GM19468 (cell line): ENCODE measurements around the gene RPS6KC1.
"Not testable (repeated sequence)": the region's sequence is repeated elsewhere in the genome, so short reads cannot be mapped to it uniquely, and the experiment has no call there.

ENCODE experiments used
- ATAC-seq: cut with Tn5 transposase; IDR thresholded peaks from one replicate; pipeline ENCODE4 v1.9.1; 2021; ENCODE audit warnings: mild to moderate bottlenecking, moderate library complexity, moderate number of reproducible peaks; ENCODE audit not compliant: unreplicated experiment; ENCODE audit errors: extremely low read depth

Gene RPS6KC1

DNA sequence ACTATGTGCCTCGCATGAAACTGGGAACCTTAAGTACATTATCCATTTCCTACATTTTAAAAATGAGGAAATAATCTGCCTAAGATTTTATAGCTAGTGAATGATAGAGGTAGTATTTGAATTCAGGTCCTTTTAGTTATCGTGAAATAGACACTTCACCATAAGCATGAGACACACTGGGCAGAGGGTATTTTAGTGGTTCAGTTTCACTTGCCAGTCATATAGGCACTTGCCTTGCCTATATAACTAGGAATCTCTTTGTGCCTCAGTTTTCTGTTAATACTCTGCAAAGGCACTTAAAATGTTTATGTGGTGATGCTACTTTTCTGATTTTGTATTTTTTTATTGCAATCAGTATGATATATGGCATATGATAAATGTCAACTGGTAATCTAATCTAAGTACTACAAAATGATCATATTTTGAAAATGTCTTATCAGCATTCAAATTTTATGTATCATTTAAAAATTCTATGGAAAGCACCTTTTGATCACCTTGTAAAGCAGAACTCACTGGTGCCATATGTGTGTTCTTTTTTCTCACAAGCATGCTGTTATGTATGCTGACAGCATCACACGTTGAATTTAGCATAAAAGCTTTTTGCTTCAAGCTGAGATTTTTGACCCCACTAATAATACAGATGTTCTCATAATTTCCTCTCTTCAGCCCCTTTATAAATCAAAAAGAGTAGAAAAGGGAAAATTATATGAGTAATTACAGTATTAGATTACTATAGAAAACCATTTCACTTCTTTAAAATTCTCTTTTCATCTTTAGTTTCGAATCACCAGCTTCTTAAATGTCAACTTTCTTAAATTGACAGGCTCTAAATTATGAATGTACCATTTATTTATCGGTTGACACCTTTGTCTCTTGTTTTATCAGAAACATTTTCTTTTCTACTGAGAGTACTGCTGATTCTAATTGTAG is 52.6 kb downstream of the RPS6KC1 start:
- ATAC-seq = no peak

DNA sequence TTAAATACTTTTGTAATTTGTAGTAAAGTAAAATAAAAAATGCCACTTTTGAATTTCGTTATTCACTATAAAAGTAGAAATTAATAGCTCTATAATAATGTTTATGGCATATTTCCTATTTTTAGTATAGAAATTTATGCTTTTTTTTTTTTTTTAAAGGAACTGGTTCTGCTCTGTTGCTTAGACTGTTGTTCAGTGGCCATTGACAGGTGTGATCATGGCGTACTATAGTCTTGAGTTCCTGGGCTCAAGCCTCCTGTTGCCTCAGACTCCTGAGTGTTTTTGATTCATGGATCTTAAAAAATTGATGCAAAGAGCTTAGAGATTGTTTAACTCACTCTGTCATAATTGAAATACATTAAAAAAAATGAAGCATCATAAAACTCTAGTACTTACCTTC is 53.6 kb downstream of the RPS6KC1 start:
- no peak for ATAC-seq

DNA sequence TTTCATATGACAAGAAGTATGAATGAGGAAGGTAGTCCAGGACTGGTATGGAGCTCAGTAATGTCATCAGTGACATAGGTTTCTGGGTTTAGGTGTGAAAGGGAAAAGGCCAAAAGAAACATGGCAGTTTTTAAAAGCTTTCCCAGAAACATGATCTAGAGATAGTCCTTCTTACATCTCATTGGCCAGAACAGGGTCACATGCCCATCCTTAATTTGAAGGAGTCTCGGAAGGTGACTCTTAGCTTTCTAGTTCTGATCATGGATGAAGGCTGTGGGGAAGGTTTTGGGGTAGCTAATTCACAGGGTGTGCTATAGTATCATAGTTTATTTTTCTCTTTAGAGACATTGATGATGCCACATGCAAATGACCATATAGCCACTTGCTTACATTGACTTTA is 55.3 kb downstream of the RPS6KC1 start:
- no peak for ATAC-seq

DNA sequence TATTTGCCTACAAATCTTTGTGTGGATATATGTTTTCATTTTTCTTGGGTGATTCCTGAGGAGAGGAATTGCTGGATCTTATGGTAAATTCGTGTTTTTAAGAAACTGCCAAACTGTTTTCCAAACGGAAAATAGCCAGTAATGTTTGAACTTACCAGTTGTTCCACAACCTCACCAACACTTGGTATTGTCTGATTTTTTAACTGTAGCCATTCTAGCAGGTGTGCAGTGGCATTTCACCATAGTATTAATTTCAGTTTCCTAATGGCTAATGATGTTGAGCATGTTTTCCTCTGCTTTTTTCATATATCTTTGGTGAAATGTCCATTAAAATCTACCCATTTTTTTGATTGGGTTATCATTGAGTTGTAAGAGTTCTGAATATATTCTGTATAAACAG is 56.6 kb downstream of the RPS6KC1 start:
- no peak for ATAC-seq

DNA sequence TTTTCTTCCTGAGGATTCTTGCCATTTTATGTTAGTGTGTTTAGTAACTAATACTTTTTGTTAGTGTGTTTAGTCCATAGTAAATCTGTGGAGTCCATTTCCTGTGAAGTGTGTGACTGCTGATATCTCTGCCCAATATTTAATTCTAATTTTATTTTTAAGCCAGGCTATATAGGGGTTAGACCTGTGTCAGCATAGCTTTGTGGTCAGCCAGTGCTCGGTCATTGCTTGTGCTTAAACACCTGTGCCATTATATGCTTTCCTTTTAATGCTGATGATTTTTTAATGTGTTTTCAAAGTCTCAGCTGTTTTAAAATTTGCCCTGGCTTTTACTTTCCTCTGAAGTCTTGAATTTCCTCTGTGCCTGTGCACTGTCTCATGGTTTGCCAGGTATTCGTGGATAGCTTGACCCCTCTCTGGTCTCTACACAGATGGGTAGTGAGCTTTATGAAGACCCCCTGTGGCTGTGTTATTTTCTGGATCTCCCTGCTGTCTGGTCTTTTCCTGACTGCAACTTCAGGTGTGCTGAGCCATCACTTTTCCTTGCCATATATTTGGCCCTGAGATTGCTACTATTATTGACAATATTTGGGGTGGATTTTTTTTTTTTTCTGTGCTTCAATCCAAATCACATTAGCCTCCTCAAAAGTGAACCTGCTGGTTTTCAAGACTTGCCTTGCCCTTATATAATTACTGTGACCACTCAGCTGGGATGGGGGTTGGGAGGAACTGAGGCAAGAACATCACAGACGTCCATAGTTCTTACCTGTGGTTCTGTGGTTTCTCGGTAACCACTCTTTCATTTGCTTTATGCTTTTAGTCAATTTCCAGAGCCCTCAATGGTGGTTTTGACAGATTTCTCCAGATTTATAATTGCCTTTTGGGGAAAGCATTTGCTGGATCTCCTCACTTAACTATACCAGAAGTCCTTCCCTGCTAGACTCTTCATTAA is 59.6 kb downstream of the RPS6KC1 start:
- peak; percentile 39 for ATAC-seq

DNA sequence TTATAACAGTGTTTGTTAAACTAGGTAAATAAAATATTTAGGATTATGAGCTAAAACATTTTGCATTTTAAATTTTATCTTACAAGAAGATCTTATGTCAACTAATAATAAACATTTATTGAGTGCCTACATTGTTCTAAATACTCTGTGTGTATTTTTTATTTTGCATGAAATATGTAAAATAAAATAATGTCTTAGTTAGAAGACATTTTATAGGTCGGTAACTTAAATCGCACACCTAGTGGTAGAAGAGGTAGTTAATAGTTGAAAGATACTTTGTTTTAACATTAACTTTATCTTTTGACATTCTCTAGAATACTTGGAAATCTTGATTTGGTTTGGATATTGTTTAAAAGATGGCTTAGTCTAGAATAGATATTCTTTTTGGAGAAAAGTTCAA is 60.5 kb downstream of the RPS6KC1 start:
- no peak for ATAC-seq

DNA sequence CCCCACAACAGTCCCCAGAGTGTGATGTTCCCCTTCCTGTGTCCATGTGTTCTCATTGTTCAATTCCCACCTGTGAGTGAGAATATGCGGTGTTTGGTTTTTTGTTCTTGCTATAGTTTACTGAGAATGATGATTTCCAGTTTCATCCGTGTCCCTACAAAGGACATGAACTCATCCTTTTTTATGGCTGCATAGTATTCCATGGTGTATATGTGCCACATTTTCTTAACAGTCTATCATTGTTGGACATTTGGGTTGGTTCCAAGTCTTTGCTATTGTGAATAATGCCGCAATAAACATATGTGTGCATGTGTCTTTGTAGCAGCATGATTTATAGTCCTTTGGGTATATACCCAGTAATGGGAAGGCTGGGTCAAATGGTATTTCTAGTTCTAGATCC is 61.7 kb downstream of the RPS6KC1 start:
- ATAC-seq = not testable (repeated sequence)

DNA sequence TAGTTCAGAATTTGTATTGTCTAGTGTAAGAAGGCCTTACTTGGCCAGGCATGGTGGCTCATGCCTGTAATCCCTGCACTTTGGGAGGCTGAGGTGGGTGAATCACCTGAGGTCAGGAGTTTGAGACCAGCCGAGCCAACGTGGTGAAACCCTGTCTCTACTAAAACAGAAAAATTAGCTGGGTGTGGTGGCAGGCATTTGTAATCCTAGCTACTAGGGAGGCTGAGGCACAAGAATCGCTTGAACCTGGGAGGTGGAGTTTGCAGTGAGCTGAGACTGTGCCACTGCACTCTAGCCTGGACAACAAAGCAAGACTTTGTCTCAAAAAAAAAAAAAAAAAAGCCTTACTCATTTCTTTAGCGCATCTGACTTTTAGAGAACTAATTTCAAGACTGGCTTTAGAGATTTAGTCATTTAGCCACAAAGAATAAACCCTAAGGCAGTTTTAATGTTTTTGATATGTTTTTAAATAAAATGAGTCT is 66.7 kb downstream of the RPS6KC1 start:
- not testable (repeated sequence) for ATAC-seq

DNA sequence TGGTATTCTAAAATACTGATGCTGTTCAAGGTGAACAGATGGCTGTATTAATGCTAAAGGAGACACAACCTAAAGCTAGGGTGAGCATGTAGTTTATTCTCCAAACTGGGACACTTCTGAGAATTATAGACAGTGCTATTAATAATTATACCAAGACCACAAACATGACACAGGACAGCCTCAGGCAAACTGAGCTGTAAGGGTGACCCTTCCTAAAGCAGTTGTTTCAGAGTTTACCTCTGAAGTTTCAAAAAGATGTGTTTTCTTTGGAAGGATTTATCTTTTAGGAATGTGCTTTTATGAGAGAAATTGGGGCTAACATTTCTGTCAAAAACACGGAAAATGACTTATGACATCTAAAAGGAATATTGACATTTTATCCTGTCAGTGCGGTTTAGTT is 68.8 kb downstream of the RPS6KC1 start:
- no peak for ATAC-seq

DNA sequence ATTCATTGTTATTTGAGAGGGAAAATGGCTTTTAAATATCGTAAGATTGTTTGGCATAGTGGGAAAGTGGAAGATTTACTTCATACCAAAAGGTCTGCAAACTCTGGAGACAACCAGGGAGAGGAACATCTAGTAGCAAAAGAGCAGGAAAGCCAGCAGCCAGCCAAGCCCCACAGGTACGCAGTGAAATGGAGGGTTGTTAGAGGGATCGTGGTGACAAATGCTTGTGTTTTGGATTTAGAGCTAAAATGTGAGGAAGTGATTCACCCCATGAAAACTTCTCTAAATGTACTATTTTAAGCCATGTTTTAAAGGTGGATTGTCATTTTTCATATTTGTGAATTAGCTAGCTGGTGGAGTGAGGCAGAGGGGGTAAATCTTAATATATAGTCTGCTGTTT is 69.3 kb downstream of the RPS6KC1 start:
- ATAC-seq = no peak

DNA sequence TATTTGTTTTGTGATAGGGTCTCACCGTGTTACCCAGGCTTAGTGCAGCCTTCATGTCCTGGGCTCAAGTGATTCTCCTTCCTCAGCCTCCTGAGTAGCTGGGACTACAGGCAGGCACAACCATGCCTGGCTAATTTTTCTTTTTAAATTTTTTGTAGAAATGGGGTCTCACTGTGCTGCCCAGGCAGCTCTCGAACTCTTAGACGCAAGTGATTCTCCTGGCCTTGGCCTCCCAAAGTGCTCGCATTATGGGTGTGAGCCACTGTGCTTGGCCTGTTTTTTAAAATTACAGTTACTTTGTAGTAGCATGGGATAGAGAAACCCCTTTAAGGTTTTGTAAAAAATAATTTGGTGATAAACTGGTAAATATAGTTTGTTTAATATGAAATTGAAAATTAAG is 69.9 kb downstream of the RPS6KC1 start:
- ATAC-seq = no peak

DNA sequence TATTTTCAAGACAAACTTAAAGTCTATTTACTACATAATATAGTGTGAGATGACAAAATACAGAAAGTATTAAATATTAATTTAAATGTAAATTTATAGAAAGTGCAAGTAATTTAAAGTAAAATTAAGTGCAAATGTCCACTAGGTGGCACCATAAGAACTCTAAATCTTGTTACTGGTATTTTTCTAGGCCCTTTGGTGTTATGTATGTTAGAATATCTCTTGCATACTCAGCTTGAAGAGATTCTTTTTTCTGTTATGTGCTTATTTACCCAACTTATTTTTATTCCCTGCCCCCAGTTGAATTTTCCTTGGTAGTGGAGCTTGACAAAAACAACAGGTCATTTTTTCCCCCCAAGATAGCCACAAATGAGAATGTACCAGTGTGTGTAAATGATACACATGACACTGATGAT is 71.5 kb downstream of the RPS6KC1 start:
- no peak for ATAC-seq

DNA sequence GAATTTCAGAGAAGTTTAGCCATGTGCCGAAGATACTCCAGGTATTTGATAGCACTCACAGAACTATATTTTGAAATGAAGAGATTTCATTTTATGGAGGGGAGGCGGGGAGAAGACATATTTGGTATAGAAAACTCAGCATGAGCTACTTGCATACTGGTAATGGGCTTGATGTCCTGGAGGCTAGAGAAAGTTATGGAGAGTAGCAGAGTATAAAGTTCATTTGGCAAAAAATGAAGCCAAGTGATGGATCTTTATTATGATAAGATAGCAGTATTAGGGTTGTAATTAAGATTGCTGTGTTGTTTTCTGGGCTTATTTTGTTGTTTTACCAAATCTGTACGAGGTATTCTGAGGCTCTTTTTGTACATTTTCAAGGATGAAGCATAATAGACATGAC is 72.0 kb downstream of the RPS6KC1 start:
- ATAC-seq = no peak

DNA sequence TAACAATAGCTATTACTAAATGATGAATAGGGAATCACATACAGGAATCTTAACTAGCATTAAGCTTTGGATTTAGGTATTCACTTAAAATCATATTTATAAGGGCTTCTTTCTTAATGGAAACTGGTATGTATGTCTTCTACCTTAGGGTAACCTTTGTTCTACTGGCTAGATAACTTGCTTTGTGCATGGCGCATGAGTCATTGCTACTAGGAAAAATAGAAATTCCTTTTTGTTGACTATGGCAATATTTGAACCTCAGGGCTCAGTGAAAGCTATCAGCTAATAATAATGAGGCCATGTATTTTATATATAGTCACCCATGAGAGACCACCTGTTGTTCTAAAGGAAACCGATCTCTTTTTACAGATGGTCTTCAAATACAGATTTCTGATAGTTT is 72.5 kb downstream of the RPS6KC1 start:
- no peak for ATAC-seq

DNA sequence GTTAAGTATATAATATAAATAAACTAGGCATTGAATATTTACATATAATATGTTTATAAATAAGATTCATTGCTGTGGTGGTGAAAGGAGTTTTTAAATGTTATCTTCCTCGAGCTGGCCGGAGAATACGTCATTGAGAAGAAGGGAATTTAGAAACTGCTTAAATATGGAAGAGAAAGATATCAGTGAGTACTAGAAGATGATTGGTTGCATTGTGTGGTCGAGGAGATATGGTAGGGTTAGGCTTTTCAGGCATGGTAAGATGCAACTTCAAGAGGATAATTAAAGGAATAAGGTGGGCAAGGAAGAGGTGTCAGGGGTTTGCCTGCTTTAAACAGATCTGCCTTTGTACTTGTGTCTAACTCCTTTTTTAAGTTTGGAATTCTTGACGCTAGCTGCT is 73.5 kb downstream of the RPS6KC1 start:
- no peak for ATAC-seq

DNA sequence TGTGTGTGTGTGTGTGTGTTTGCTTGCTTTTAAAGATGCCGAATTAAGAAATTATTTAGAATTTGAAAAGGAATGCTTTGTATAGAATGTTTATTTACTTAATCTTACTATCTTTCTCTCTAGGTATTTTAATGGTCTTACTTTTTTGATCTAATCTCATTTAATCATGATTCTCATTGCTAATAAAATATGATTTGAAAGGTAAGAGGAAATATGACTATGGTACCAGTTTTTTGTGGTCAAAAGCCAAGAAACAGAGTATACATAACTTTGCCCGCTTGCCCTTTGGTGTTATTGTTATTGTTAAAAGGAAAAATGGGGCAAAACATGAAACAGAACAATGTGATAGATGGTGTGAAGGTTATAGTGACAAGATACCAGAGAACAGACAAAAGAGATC is 74.6 kb downstream of the RPS6KC1 start:
- ATAC-seq = no peak

DNA sequence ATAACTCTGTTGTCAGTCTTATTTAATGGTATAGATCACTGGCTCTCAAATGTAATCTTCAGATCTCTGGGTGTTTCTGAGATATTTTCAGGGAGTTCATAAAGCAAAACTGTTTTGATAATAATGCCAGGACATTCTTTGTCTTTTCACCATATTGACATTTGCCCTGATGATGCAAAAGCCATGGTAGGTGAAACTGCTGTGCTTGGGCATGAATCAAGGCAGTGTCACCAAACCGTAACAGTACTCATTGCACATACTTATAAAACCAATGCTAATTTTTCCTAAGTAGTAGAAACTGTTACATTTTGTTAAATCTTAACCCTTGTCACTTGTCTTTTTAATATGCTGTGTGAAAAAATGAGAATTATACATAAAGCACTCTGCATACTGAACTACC is 76.0 kb downstream of the RPS6KC1 start:
- ATAC-seq = no peak

DNA sequence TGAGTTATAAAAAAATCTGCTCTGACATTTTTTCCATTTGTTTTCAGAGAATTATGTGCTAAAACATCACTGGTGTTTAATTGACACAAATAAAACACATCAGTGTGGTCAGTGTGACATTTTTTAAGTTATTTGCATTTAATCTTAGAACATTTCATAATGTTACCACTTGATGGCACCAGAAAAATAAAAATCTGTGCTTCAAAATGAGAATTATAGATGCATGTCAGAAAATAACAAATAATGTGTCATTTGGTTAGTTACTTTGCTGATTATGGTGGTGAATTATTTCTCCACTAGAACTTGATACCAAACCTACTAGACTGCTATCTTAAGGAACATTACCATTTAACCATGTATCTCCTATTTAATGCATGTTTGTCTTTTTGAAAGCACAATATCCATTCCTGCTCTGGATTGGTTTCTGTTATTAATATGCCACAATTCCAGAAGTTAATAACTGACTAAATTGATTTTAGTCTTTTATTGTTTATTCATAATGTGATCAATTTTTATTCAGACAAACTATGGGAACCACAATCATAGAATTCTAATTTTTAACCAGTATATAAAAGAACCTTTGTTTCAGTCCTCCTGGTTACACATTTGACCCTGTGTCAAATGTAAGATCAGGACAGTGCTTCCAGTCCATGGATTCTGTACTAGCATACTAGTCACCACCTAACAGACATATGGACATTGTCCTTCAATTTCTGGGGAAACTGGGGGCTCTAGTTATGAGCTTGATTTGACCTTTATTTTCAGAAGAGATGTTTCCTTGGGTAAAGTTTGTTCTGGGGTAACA is 81.0 kb downstream of the RPS6KC1 start:
- ATAC-seq = no peak

DNA sequence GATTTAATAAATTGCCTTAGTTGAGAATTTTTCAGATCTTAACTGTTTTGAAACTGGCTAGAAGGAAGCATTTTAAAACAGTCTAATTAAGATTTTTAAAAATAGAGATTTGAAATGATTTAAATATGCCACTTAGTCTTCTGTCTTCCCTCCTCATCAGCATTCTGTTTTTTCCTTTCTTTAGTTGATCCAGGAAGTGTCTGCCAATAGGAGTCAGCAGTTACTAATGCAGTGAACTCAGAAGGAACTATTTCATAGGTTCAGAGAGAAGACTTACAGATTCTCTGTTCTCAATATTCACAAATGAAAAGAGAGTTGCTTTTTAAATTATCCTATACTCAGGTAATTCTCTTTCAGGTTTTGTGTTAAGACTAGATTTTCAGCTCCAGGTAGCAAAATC is 84.5 kb downstream of the RPS6KC1 start:
- ATAC-seq = no peak
